H9 (cell line): ENCODE results near the gene PLA2R1. TPM values are rescaled to one million over a fixed set of nuclear protein-coding genes. Genes with fewer than 3 reads are reported as not detected.

Experiments used
- DNase-seq: peaks from one replicate; pipeline ENCODE4 v3.0.0-alpha.2; 2017
- H2AFZ ChIP-seq: one replicate; pipeline ENCODE4 v1.6.1; 2013; ENCODE audit warnings: mild to moderate bottlenecking, low read length, control low read depth, moderate library complexity
- H2AK5ac ChIP-seq: 2 replicates; pipeline ENCODE4 v1.6.1; 2013; ENCODE audit warnings: low read length, control low read depth, mixed read lengths; ENCODE audit not compliant: insufficient read length
- H2BK120ac ChIP-seq: one replicate; pipeline ENCODE4 v1.6.1; 2013; ENCODE audit warnings: low read depth, mild to moderate bottlenecking, low read length, control low read depth, inconsistent platforms; ENCODE audit not compliant: poor library complexity, severe bottlenecking
- H2BK12ac ChIP-seq: 2 replicates; pipeline ENCODE4 v1.6.1; 2013; ENCODE audit warnings: low read length, control low read depth, mixed read lengths, low read depth; ENCODE audit not compliant: insufficient read length
- H2BK15ac ChIP-seq: 2 replicates; pipeline ENCODE4 v1.6.1; 2013; ENCODE audit warnings: low read depth, low read length, control low read depth
- H2BK20ac ChIP-seq: one replicate; pipeline ENCODE4 v1.6.1; 2013; ENCODE audit warnings: low read depth, mild to moderate bottlenecking, low read length, control low read depth, inconsistent platforms; ENCODE audit not compliant: poor library complexity, severe bottlenecking
- H2BK5ac ChIP-seq: 2 replicates; pipeline ENCODE4 v1.6.1; 2013; ENCODE audit warnings: low read length, control low read depth, mixed read lengths; ENCODE audit not compliant: insufficient read length
- H3K14ac ChIP-seq: 2 replicates; pipeline ENCODE4 v1.6.1; 2013; ENCODE audit warnings: low read length, control low read depth; ENCODE audit not compliant: insufficient read depth
- H3K18ac ChIP-seq: 2 replicates; pipeline ENCODE4 v1.6.1; 2013; ENCODE audit warnings: low read depth, mild to moderate bottlenecking, mixed read lengths, low read length, control low read depth; ENCODE audit not compliant: insufficient read length
- H3K23ac ChIP-seq: 2 replicates; pipeline ENCODE4 v1.6.1; 2013; ENCODE audit warnings: low read length, control low read depth, mixed read lengths, low read depth; ENCODE audit not compliant: insufficient read length
- H3K23me2 ChIP-seq: 2 replicates; pipeline ENCODE4 v1.6.1; 2013; ENCODE audit warnings: low read depth, mild to moderate bottlenecking, mixed read lengths, low read length, control low read depth; ENCODE audit not compliant: insufficient read length, poor library complexity, severe bottlenecking
- H3K27ac ChIP-seq: 2 replicates; pipeline ENCODE4 v1.5.1; 2013; ENCODE audit warnings: low read length, control low read depth, mixed read lengths, low read depth; ENCODE audit not compliant: insufficient read length
- H3K27me3 ChIP-seq: 2 replicates; pipeline ENCODE4 v1.6.1; 2013; ENCODE audit warnings: low read length, control low read depth, inconsistent platforms; ENCODE audit not compliant: insufficient read depth
- H3K4ac ChIP-seq: 2 replicates; pipeline ENCODE4 v1.6.1; 2013; ENCODE audit warnings: low read depth, mild to moderate bottlenecking, control low read depth, inconsistent platforms, low read length, moderate library complexity
- H3K4me1 ChIP-seq: 2 replicates; pipeline ENCODE4 v1.6.1; 2013; ENCODE audit warnings: low read length, control low read depth, inconsistent platforms; ENCODE audit not compliant: insufficient read depth
- H3K4me2 ChIP-seq: 2 replicates; pipeline ENCODE4 v1.6.1; 2013; ENCODE audit warnings: low read length, control low read depth, mixed read lengths; ENCODE audit not compliant: insufficient read length, insufficient read depth
- H3K56ac ChIP-seq: 2 replicates; pipeline ENCODE4 v1.6.1; 2013; ENCODE audit warnings: low read depth, mild to moderate bottlenecking, mixed read lengths, low read length, control low read depth; ENCODE audit not compliant: insufficient read length
- H3K79me1 ChIP-seq: 2 replicates; pipeline ENCODE4 v1.6.1; 2013; ENCODE audit warnings: low read depth, mild to moderate bottlenecking, moderate library complexity, low read length, control low read depth, inconsistent platforms; ENCODE audit not compliant: insufficient read depth, poor library complexity, severe bottlenecking
- H3K79me2 ChIP-seq: 2 replicates; pipeline ENCODE4 v1.6.1; 2013; ENCODE audit warnings: low read length, control low read depth, inconsistent platforms; ENCODE audit not compliant: insufficient read depth
- H3K9ac ChIP-seq: 2 replicates; pipeline ENCODE4 v1.6.1; 2013; ENCODE audit warnings: low read length, control low read depth, mixed read lengths; ENCODE audit not compliant: insufficient read length; ENCODE audit errors: extremely low read depth
- H3K9me3 ChIP-seq: one replicate; pipeline ENCODE4 v1.6.1; 2013; ENCODE audit warnings: low read depth, low read length, inconsistent platforms; ENCODE audit not compliant: control insufficient read depth
- H3T11ph ChIP-seq: one replicate; pipeline ENCODE4 v1.6.1; 2013; ENCODE audit warnings: mild to moderate bottlenecking, low read length, control low read depth, inconsistent platforms
- H4K20me1 ChIP-seq: one replicate; pipeline ENCODE4 v1.6.1; 2013; ENCODE audit not compliant: control insufficient read depth, insufficient read length, insufficient read depth
- H4K5ac ChIP-seq: 2 replicates; pipeline ENCODE4 v1.6.1; 2013; ENCODE audit warnings: low read depth, mild to moderate bottlenecking, mixed read lengths, low read length, control low read depth; ENCODE audit not compliant: insufficient read length
- H4K8ac ChIP-seq: replicated peaks from 2 replicates; pipeline ENCODE4 v1.6.1; 2013; ENCODE audit warnings: low read length, control low read depth, mixed read lengths, low read depth; ENCODE audit not compliant: insufficient read length
- H4K91ac ChIP-seq: 2 replicates; pipeline ENCODE4 v1.6.1; 2013; ENCODE audit warnings: low read depth, mild to moderate bottlenecking, moderate library complexity, mixed read lengths, low read length, control low read depth; ENCODE audit not compliant: insufficient read length
- H3K27ac Mint-ChIP-seq, 3 experiments: 2 replicates in 2 of 3; 3 replicates in 1 of 3; pipeline ENCODE4 v1.8.0; 2020 to 2021; ENCODE audit warnings: mixed read lengths in 3 of 3, mild to moderate bottlenecking in 1 of 3, moderate library complexity in 1 of 3
- H3K27me3 Mint-ChIP-seq: 2 replicates; pipeline ENCODE4 v1.8.0; 2021; ENCODE audit warnings: low read depth, mild to moderate bottlenecking, moderate library complexity, mixed read lengths
- H3K36me3 Mint-ChIP-seq, 3 experiments: 2 replicates in 2 of 3; 3 replicates in 1 of 3; pipeline ENCODE4 v1.8.0; 2020 to 2021; ENCODE audit warnings: low read depth in 3 of 3, mixed read lengths in 3 of 3; ENCODE audit not compliant: insufficient read depth in 1 of 3
- H3K4me1 Mint-ChIP-seq, 2 experiments: 2 replicates each; pipeline ENCODE4 v1.8.0; 2020; ENCODE audit warnings: mixed read lengths in 2 of 2
- H3K4me3 Mint-ChIP-seq, 2 experiments: 2 replicates in 1 of 2; 3 replicates in 1 of 2; pipeline ENCODE4 v1.8.0; 2020 to 2021; ENCODE audit warnings: mild to moderate bottlenecking in 2 of 2, mixed read lengths in 2 of 2, moderate library complexity in 1 of 2
- H3K9me3 Mint-ChIP-seq, 2 experiments: 2 replicates in 1 of 2; 3 replicates in 1 of 2; pipeline ENCODE4 v1.8.0; 2020; ENCODE audit warnings: mild to moderate bottlenecking in 2 of 2, mixed read lengths in 2 of 2, moderate library complexity in 1 of 2
- CTCF ChIP-seq: fragments of 200-600 bp; sonication (generic); conservative IDR thresholded peaks from 3 replicates; pipeline ENCODE4 v1.8.0; 2021; ENCODE audit warnings: antibody characterized with exemption, mild to moderate bottlenecking
- WGBS: extraction: QIAGEN DNeasy Blood & Tissue Kit; methylation state at CpG from one replicate; pipeline ENCODE4 v1.1.7; 2013; ENCODE audit warnings: missing lambda C conversion rate, low lambda C conversion rate, mixed read lengths; ENCODE audit not compliant: insufficient read length; ENCODE audit errors: extremely low coverage; 5-methylcytosine and 5-hydroxymethylcytosine counted together
- total RNA-seq: library from RNA; stranded (reverse); gene quantifications from 2 replicates; pipeline ENCODE4 v1.2.1, GENCODE V29; 2021

PLA2R1 gene
- total RNA-seq, 1 experiment from 2014 or later: 0.83 TPM

- Mint-ChIP-seq H3K27ac (no peak overlapping the region), H3K4me1 (peaks cover 4 to 6% of the 10 kb centered on the region in 2 experiments; a peak in 2 of 4 replicates), H3K4me3 (no peak overlapping the region), H3K27me3 (peaks cover 39% of the 10 kb centered on the region), H3K36me3 (no peaks in the 10 kb centered on the region; a peak in 1 of 7 replicates), H3K9me3 (no peaks in the 10 kb centered on the region)
- Histone ChIP-seq H3K4me1 (no peaks in the 10 kb centered on the region), H2BK120ac (no peak overlapping the region), H3K23ac (no peak overlapping the region), H3K4me2 (no peak overlapping the region), H3K14ac (no peak overlapping the region), H3K9ac (no peak overlapping the region), H3K4ac (no peak overlapping the region), H3K23me2 (peaks cover 7% of the 10 kb centered on the region), H2BK20ac (no peak overlapping the region), H3K56ac (no peak overlapping the region), H2BK12ac (no peak overlapping the region), H2AK5ac (no peak overlapping the region), H3K79me1 (no peaks in the 10 kb centered on the region), H3T11ph (no peak overlapping the region), H4K91ac (no peak overlapping the region), H3K9me3 (no peaks in the 10 kb centered on the region), H2AFZ (no peak overlapping the region), H3K27ac (no peak overlapping the region), H4K20me1 (no peaks in the 10 kb centered on the region), H4K5ac (no peak overlapping the region), H4K8ac (no peak overlapping the region), H3K79me2 (no peaks in the 10 kb centered on the region), H2BK15ac (no peak overlapping the region), H3K27me3 (no peaks in the 10 kb centered on the region; the same call in 1 of the 2 replicates), H2BK5ac (no peak overlapping the region), H3K18ac (no peak overlapping the region)
- no peak for DNase-seq
- no CpG with 5 or more reads among the region's 2 CpGs for WGBS
- no peak for TF ChIP-seq CTCF
Observed at GRCh38 chr2:159908623-159909022, 153.8 kb downstream of the PLA2R1 start.
